ENCODE measurements around the gene AKT3.

- TF ChIP-seq ZNF302 (CRISPR knock-in tag; IDR thresholded peaks at IDR 0.05) (no peak), RAD21 (conservative IDR thresholded peaks at IDR 0.05 in 1 of 2, IDR thresholded peaks at IDR 0.05 in 1 of 2) (no peak), CTCF (IDR thresholded peaks at IDR 0.05) (no peak), POLR2A (IDR thresholded peaks at IDR 0.05; ENCODE audit: low read length) (no peak), NR3C1 (IDR thresholded peaks at IDR 0.05) (no peak), POLR2AphosphoS2 (conservative IDR thresholded peaks at IDR 0.05; ENCODE audit: low read length) (no peak), MAX (IDR thresholded peaks at IDR 0.05) (no peak), NFE2L2 (conservative IDR thresholded peaks at IDR 0.05; ENCODE audit: low read length) (no peak), KDM1A (IDR thresholded peaks at IDR 0.05; ENCODE audit: low read depth) (no peak), FOXS1 (CRISPR knock-in tag; IDR thresholded peaks at IDR 0.05) (no peak)
Observed at GRCh38 chr1:243488459-243489157, 361.4 kb downstream of the AKT3 start.

Data from A549 (cell line).